NB4 (cell line): ENCODE results near the gene MYBPC2.

ENCODE experiments used
- POLR2A ChIP-seq: IDR thresholded peaks from 2 replicates; pipeline ENCODE4 v1.6.1; 2011; ENCODE audit warnings: mild to moderate bottlenecking; ENCODE audit not compliant: insufficient read length; ENCODE audit errors: extremely low read depth
- TF ChIP-seq, protein P1 (sequence below): IDR thresholded peaks from one replicate; pipeline ENCODE4 v1.5.1; 2012; ENCODE audit warnings: low read depth, low read length
- TF ChIP-seq, protein P2 (sequence below): IDR thresholded peaks from 2 replicates; pipeline ENCODE4 v1.6.1; 2011; ENCODE audit warnings: low read depth, low read length

GRCh38 chr19:50460161-50460765 is 27.6 kb downstream of the MYBPC2 start:
- TF ChIP-seq, protein P1, sequence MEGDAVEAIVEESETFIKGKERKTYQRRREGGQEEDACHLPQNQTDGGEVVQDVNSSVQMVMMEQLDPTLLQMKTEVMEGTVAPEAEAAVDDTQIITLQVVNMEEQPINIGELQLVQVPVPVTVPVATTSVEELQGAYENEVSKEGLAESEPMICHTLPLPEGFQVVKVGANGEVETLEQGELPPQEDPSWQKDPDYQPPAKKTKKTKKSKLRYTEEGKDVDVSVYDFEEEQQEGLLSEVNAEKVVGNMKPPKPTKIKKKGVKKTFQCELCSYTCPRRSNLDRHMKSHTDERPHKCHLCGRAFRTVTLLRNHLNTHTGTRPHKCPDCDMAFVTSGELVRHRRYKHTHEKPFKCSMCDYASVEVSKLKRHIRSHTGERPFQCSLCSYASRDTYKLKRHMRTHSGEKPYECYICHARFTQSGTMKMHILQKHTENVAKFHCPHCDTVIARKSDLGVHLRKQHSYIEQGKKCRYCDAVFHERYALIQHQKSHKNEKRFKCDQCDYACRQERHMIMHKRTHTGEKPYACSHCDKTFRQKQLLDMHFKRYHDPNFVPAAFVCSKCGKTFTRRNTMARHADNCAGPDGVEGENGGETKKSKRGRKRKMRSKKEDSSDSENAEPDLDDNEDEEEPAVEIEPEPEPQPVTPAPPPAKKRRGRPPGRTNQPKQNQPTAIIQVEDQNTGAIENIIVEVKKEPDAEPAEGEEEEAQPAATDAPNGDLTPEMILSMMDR = no peak
- no peak for TF ChIP-seq POLR2A
- TF ChIP-seq, protein P2, sequence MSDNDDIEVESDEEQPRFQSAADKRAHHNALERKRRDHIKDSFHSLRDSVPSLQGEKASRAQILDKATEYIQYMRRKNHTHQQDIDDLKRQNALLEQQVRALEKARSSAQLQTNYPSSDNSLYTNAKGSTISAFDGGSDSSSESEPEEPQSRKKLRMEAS = no peak
